Kidney epithelial cell (primary cell): ENCODE data around the gene SOST. TPM values are rescaled to one million over a fixed set of nuclear protein-coding genes. Genes with fewer than 3 reads are reported as not detected.

Experiments
- DNase-seq: peaks from one replicate; pipeline ENCODE4 v3.0.0-alpha.2; 2010; ENCODE audit warnings: low read depth
- H3K27me3 ChIP-seq: 2 replicates; pipeline ENCODE4 v1.6.0; 2011; ENCODE audit warnings: low read length; ENCODE audit not compliant: control insufficient read depth, insufficient read depth
- H3K36me3 ChIP-seq: 2 replicates; pipeline ENCODE4 v1.5.1; 2011; ENCODE audit warnings: low read length; ENCODE audit not compliant: control insufficient read depth, insufficient read depth
- H3K4me3 ChIP-seq: 2 replicates; pipeline ENCODE4 v1.5.1; 2011; ENCODE audit warnings: low read depth, mild to moderate bottlenecking, control low read depth, low read length
- CTCF ChIP-seq: IDR thresholded peaks from 2 replicates; pipeline ENCODE4 v1.5.1; 2011; ENCODE audit warnings: mild to moderate bottlenecking, moderate library complexity, low read length, control low read depth, inconsistent platforms; ENCODE audit not compliant: insufficient read depth, poor library complexity, severe bottlenecking
- total RNA-seq: library from RNA; depleted of rRNA; stranded (reverse); fragments of >200 nt; gene quantifications from 2 replicates; pipeline ENCODE4 v1.2.3, GENCODE V29; 2015

The SOST gene
- total RNA-seq, result not detected in 2 replicates

GRCh38 chr17:43758497-43759174 lies at the start of gene SOST:
Gene SOST (minus strand): TSS chr17:43758791. CDS start chr17:43758741, 50 bp downstream.
- Histone ChIP-seq H3K4me3 (no peak within 1 kb of the TSS), H3K36me3 (no peaks in the 10 kb centered on the region), H3K27me3 (peaks cover 12% of the 10 kb centered on the region)
- TF ChIP-seq CTCF, result no peak
- no peak for DNase-seq

DNA sequence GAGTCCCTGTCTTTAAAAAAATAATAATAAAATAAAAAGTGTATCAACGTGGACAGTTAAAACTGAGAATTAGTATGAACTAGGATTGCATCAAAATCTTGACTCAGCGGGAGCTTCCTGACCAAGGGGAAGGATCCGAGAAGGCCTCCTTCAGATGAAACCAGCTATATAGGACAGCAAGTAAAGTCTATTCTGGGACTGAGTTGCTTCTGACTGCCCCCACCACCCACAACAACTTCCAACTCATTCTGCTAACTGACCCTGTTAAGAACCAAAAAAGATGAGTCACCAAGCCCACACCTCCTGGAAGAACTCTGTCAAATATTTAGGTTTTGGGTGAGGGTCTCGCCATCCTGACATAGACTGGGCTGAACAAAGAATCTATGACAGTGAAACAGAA lies 49.5 kb upstream of the SOST start:
- no peaks in the 10 kb centered on the region for H3K27me3 ChIP-seq
- DNase-seq, result no peak
- no peaks in the 10 kb centered on the region for H3K36me3 ChIP-seq
- no peak overlapping the region for H3K4me3 ChIP-seq
- TF ChIP-seq CTCF, result no peak

DNA sequence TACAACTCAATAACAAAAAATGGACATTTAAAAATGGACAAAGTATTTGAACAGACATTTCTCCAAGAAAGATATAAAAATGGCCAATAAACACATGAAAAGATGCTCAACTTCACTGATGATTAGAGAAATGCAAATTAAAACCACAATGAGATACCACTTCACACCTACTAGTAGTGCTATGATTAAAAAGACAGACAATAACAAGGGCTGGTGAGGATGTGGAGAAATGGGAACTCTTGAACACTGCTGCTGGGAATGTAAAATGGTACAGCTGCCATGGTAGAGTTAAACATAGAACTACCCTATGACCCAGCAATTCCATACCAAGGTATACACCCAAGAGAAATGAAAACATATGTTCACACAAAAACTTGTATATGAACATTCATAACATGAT lies 46.5 kb upstream of the SOST start:
- DNase-seq, result no peak
- no peak for TF ChIP-seq CTCF
- H3K27me3 ChIP-seq, result no peaks in the 10 kb centered on the region
- H3K36me3 ChIP-seq, result no peaks in the 10 kb centered on the region
- H3K4me3 ChIP-seq, result no peak overlapping the region

DNA sequence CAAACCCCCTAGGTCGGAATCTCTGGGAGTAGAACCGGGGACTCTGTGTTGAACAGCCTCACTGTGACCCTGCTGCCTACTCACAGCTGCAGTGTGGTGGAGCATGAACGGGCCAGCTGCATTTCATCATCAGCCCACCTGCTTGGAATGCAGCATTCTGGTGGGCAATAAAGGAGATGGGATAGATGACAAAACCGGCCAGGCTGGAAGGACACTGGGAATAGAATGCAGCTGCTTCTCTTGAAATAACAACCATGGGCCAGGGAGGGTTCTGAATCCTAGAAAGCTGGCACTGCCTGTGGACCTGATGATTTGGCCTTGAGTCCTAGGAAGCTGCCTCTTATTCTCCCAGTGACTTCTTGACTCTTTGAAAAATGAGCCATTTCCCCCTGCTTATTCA lies 45.2 kb upstream of the SOST start:
- Histone ChIP-seq H3K27me3 (no peaks in the 10 kb centered on the region), H3K4me3 (no peak overlapping the region), H3K36me3 (no peaks in the 10 kb centered on the region)
- no peak for DNase-seq
- TF ChIP-seq CTCF, result no peak

- no peak for DNase-seq
- H3K36me3 ChIP-seq, result no peaks in the 10 kb centered on the region
- no peak for TF ChIP-seq CTCF
- no peaks in the 10 kb centered on the region for H3K27me3 ChIP-seq
- no peak overlapping the region for H3K4me3 ChIP-seq
Observed at GRCh38 chr17:43801844-43802243, 43.3 kb upstream of the SOST start.

DNA sequence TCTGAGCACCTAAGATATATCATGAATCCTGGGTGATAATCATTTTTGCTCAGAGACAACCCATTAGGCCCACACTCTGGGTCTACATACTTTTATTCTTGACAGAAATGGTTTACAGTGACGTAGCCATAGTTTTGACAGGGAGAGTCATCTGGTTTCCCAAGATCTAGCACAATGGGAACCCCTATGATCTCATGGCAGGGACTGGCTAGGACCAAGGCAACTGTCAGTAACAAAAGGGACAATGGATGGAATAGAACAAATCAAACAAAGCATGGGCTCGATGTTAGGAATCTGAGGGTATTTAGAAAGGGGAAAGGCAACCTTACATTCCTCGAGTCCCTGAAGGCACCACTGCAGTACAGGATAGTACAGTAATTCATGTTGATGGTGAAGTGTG lies 42.1 kb upstream of the SOST start:
- DNase-seq, result no peak
- no peak overlapping the region for H3K4me3 ChIP-seq
- no peak for TF ChIP-seq CTCF
- H3K27me3 ChIP-seq, result no peaks in the 10 kb centered on the region
- H3K36me3 ChIP-seq, result no peaks in the 10 kb centered on the region
